Liver (tissue), 3 donors: ENCODE results near the gene AEN.

Source experiments
- CTCF ChIP-seq: fragments of 150-350 bp; IDR thresholded peaks from 2 replicates; pipeline ENCODE4 v1.5.1; 2017; ENCODE audit warnings: improper control_type of control experiment, low read depth, low read length; ENCODE audit not compliant: missing input control
- FOXA2 ChIP-seq: IDR thresholded peaks from 2 replicates; pipeline ENCODE4 v1.6.1; 2016; ENCODE audit warnings: antibody characterized with exemption
- GABPA ChIP-seq, 2 donors: IDR thresholded peaks in 1 of 2; conservative IDR thresholded peaks in 1 of 2; 2 replicates each; pipeline ENCODE4 v1.6.1; 2016; ENCODE audit warnings: antibody characterized with exemption in 2 of 2, mild to moderate bottlenecking in 1 of 2, moderate library complexity in 1 of 2
- NR2F2 ChIP-seq: IDR thresholded peaks from 2 replicates; pipeline ENCODE4 v1.6.1; 2016; ENCODE audit warnings: antibody characterized with exemption
- RAD21 ChIP-seq, 2 donors: IDR thresholded peaks; 2 replicates each; pipeline ENCODE4 v1.6.1; 2016; ENCODE audit warnings: antibody characterized with exemption in 2 of 2, mild to moderate bottlenecking in 2 of 2
- REST ChIP-seq: IDR thresholded peaks from 2 replicates; pipeline ENCODE4 v1.6.1; 2016; ENCODE audit warnings: antibody characterized with exemption, mild to moderate bottlenecking
- RXRA ChIP-seq, 2 donors: IDR thresholded peaks; 2 replicates each; pipeline ENCODE4 v1.6.1; 2017 to 2018; ENCODE audit warnings: antibody characterized with exemption in 2 of 2, mild to moderate bottlenecking in 1 of 2
- ZBTB33 ChIP-seq: IDR thresholded peaks from 2 replicates; pipeline ENCODE4 v1.6.1; 2016; ENCODE audit warnings: antibody characterized with exemption
- donor health status: healthy.
- donor health status: healthy.

- no peak for TF ChIP-seq CTCF
- no peak for TF ChIP-seq ZBTB33
- TF ChIP-seq FOXA2, result no peak
- no peak for TF ChIP-seq RAD21 (IDR thresholded peaks at IDR 0.05)
- TF ChIP-seq NR2F2, result no peak
- TF ChIP-seq REST, result no peak
- TF ChIP-seq RXRA (IDR thresholded peaks at IDR 0.05), result no peak
- TF ChIP-seq GABPA (IDR thresholded peaks at IDR 0.05 in 1 of 2, conservative IDR thresholded peaks at IDR 0.05 in 1 of 2), result no peak
Observed at GRCh38 chr15:88613074-88613944, 7.8 kb upstream of the AEN start.
